Thoracic aorta endothelial cell (primary cell): ENCODE results near the gene TAS2R16. TPM values are rescaled to one million over a fixed set of nuclear protein-coding genes. Genes with fewer than 3 reads are reported as not detected.

Experiments
- total RNA-seq: library from RNA; depleted of rRNA; stranded (reverse); fragments of >200 nt; gene quantifications from 2 replicates; pipeline ENCODE4 v1.2.3, GENCODE V29; 2012

Gene TAS2R16, protein sequence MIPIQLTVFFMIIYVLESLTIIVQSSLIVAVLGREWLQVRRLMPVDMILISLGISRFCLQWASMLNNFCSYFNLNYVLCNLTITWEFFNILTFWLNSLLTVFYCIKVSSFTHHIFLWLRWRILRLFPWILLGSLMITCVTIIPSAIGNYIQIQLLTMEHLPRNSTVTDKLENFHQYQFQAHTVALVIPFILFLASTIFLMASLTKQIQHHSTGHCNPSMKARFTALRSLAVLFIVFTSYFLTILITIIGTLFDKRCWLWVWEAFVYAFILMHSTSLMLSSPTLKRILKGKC
- not detected in 2 replicates for total RNA-seq

DNA sequence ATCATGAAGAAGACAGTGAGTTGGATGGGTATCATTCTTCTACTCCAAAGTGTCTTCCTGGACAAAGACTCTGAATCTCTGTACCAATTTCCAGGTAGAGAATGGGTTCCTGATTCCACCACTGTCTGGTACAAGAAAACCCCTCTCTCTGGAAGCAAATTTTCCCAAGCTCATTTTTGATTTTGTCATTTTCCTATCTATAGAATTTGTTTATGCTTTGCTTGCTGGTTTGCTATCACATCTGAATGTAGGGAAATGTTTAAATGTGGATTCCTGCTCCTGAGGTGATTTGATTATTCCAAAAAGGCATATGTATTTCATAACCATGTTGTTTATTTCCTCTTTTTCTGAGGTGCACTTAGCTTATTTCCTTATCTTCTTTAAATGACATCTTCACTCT, at the start of gene TAS2R16:
Gene TAS2R16, minus strand, starts transcription at position 101 of the 400 bp plus-strand sequence. Its CDS starts 66 bp downstream, at position 35.

Other genes starting within 250 kb of the TAS2R16 start
- 74.7 and 81.0 TPM in 2 replicates for gene CADPS2, start 109.2 kb downstream of the TAS2R16 start, total RNA-seq
- gene SLC13A1, start 204.3 kb upstream of the TAS2R16 start, total RNA-seq, result not detected in 2 replicates